CD14-positive monocyte (primary cell): ENCODE results near the gene HVCN1. TPM values are rescaled to one million over a fixed set of nuclear protein-coding genes. Genes with fewer than 3 reads are reported as not detected.
A peak's percentile ranks its signal among the peaks of the same experiment; 100 is the strongest.

Source experiments
- DNase-seq, 3 donors: peaks; one replicate each; pipeline ENCODE4 v3.0.0-alpha.2; 2011 to 2022
- H2AFZ ChIP-seq: 2 replicates; pipeline ENCODE4 v1.6.0; 2012; ENCODE audit warnings: mild to moderate bottlenecking, low read depth, low read length, inconsistent platforms; ENCODE audit not compliant: insufficient read depth, poor library complexity, severe bottlenecking
- H3K27ac ChIP-seq, 2 donors: 1 replicate in 1 of 2; 2 replicates in 1 of 2; pipeline ENCODE4 v1.5.1; 2012 to 2013; ENCODE audit warnings: low read length in 2 of 2, control low read depth in 1 of 2, inconsistent platforms in 1 of 2, low read depth in 1 of 2, mild to moderate bottlenecking in 1 of 2
- H3K27me3 ChIP-seq, 2 donors: one replicate each; pipeline versions ENCODE4 v1.6.0 to v1.6.1; 2011 to 2013; ENCODE audit warnings: low read length in 2 of 2; ENCODE audit not compliant: control insufficient read depth in 2 of 2, insufficient read depth in 2 of 2
- H3K36me3 ChIP-seq, 2 donors: replicated peaks in 1 of 2; 1 replicate in 1 of 2; 2 replicates in 1 of 2; pipeline versions ENCODE4 v1.5.1 to v1.6.1; 2012 to 2013; ENCODE audit warnings: low read length in 2 of 2, control low read depth in 1 of 2, inconsistent platforms in 1 of 2, mild to moderate bottlenecking in 1 of 2; ENCODE audit not compliant: insufficient read depth in 2 of 2, control insufficient read depth in 1 of 2
- H3K4me1 ChIP-seq, 2 donors: 1 replicate in 1 of 2; 2 replicates in 1 of 2; pipeline versions ENCODE4 v1.5.1 to v1.6.1; 2012 to 2013; ENCODE audit warnings: low read length in 2 of 2, control low read depth in 1 of 2, inconsistent platforms in 1 of 2, mild to moderate bottlenecking in 1 of 2, moderate library complexity in 1 of 2; ENCODE audit not compliant: insufficient read depth in 2 of 2, control insufficient read depth in 1 of 2
- H3K4me2 ChIP-seq: replicated peaks from 2 replicates; pipeline ENCODE3; 2012; ENCODE audit warnings: low read length, moderate library complexity, mild to moderate bottlenecking; ENCODE audit not compliant: poor library complexity, severe bottlenecking; ENCODE audit errors: extremely low read depth
- H3K4me3 ChIP-seq, 3 experiments: fragments of 200-600 bp in 1 of 3; sonication (generic) in 1 of 3; replicated peaks in 1 of 3; 1 replicate in 2 of 3; 2 replicates in 1 of 3; pipeline ENCODE4 v1.5.1; 2011 to 2013; ENCODE audit warnings: low read length in 3 of 3, mild to moderate bottlenecking in 3 of 3, control low read depth in 2 of 3, low read depth in 2 of 3, inconsistent platforms in 1 of 3, moderate library complexity in 1 of 3
- H3K79me2 ChIP-seq: 2 replicates; pipeline ENCODE4 v1.6.0; 2012; ENCODE audit warnings: mild to moderate bottlenecking, control low read depth, inconsistent platforms, low read length, moderate library complexity; ENCODE audit not compliant: insufficient read depth
- H3K9ac ChIP-seq: 2 replicates; pipeline ENCODE4 v1.6.0; 2017; ENCODE audit warnings: low read length, mild to moderate bottlenecking; ENCODE audit not compliant: insufficient read depth, poor library complexity, severe bottlenecking
- H3K9me3 ChIP-seq, 2 donors: replicated peaks in 1 of 2; 1 replicate in 1 of 2; 2 replicates in 1 of 2; pipeline versions ENCODE4 v1.5.1 to v1.6.1; 2012 to 2013; ENCODE audit warnings: low read length in 2 of 2, control low read depth in 1 of 2; ENCODE audit not compliant: control insufficient read depth in 1 of 2, insufficient read depth in 1 of 2
- H4K20me1 ChIP-seq: 2 replicates; pipeline ENCODE4 v1.6.0; 2012; ENCODE audit warnings: mild to moderate bottlenecking, low read length, control low read depth, moderate library complexity; ENCODE audit not compliant: insufficient read depth
- H3K27ac Mint-ChIP-seq, 7 donors: one replicate each; pipeline ENCODE4 v1.8.0; 2020; ENCODE audit warnings: mild to moderate bottlenecking in 7 of 7, mixed read lengths in 7 of 7, moderate library complexity in 6 of 7, inconsistent platforms in 2 of 7
- H3K27me3 Mint-ChIP-seq, 3 donors: one replicate each; pipeline ENCODE4 v1.8.0; 2021 to 2022; ENCODE audit warnings: low read depth in 3 of 3, mild to moderate bottlenecking in 3 of 3, mixed read lengths in 3 of 3, moderate library complexity in 3 of 3, inconsistent platforms in 1 of 3
- H3K36me3 Mint-ChIP-seq, 2 donors: one replicate each; pipeline ENCODE4 v1.8.0; 2020; ENCODE audit warnings: mixed read lengths in 2 of 2, inconsistent platforms in 1 of 2, mild to moderate bottlenecking in 1 of 2
- H3K4me1 Mint-ChIP-seq: one replicate; pipeline ENCODE4 v1.8.0; 2020; ENCODE audit warnings: mild to moderate bottlenecking, mixed read lengths
- H3K4me3 Mint-ChIP-seq, 2 donors: one replicate each; pipeline ENCODE4 v1.8.0; 2020; ENCODE audit warnings: mild to moderate bottlenecking in 2 of 2, mixed read lengths in 2 of 2, moderate library complexity in 1 of 2
- H3K9me3 Mint-ChIP-seq, 7 donors: one replicate each; pipeline ENCODE4 v1.8.0; 2020 to 2022; ENCODE audit warnings: mixed read lengths in 7 of 7, mild to moderate bottlenecking in 6 of 7, moderate library complexity in 6 of 7, inconsistent platforms in 2 of 7
- CTCF ChIP-seq: fragments of 200-600 bp; IDR thresholded peaks from one replicate; pipeline ENCODE4 v1.8.0; 2022; ENCODE audit warnings: antibody characterized with exemption, mild to moderate bottlenecking
- WGBS: methylation state at CpG from one replicate; pipeline ENCODE4 v1.1.5; 2013; ENCODE audit warnings: missing lambda C conversion rate; ENCODE audit not compliant: insufficient coverage; 5-methylcytosine and 5-hydroxymethylcytosine counted together
- intact Hi-C, 2 donors: fragments of 100-400 bp; cut with micrococcal nuclease; formaldehyde crosslinking; loops; one replicate each; pipeline versions ENCODE4 v1.15.0 to v1.15.1; 2023
- polyA plus RNA-seq, 3 donors: library from polyadenylated mRNA; depleted of rRNA in 1 of 3; unstranded in 2 of 3; stranded (reverse) in 1 of 3; fragments of 300-500 nt in 2 of 3; fragments of >200 nt in 1 of 3; fragmentation: Illumina TruSeq in 2 of 3; gene quantifications; 1 replicate in 2 of 3; 2 replicates in 1 of 3; pipeline ENCODE4 v1.2.3, GENCODE V29; 2012 to 2021

The HVCN1 gene
- polyA plus RNA-seq, 3 donors: 119 to 167 (median 121) TPM

- Histone ChIP-seq H4K20me1 (no peaks in the 10 kb centered on the region), H2AFZ (peak overlapping the region; percentile 48), H3K4me1 (peaks cover 62 to 63% of the 10 kb centered on the region in 2 donors), H3K36me3 (no peaks in the 10 kb centered on the region), H3K9ac (peak overlapping the region; percentile 42), H3K4me2 (peak overlapping the region; percentile 71), H3K4me3 (peak overlapping the region; percentile 10 to 72 (median 23)), H3K79me2 (peaks cover 17% of the 10 kb centered on the region), H3K27ac (peak overlapping the region; percentile 62 to 90), H3K9me3 (no peaks in the 10 kb centered on the region), H3K27me3 (no peaks in the 10 kb centered on the region)
- intact Hi-C loops: loop anchor here in 1 of 2 donors (5.0 to 10.0 kb wide), 2 partner anchors 91 to 144 kb away; no protein-coding TSS in a partner anchor
- H3K4me3 Mint-ChIP-seq: peak overlapping the region; percentile 76 to 87
- H3K27ac Mint-ChIP-seq: peak overlapping the region; percentile 88 to 95 (median 93)
- DNase-seq: peak; percentile 85 to 96 (median 91)
- peaks cover 0 to 3% (median 2%) of the 10 kb centered on the region in 3 donors for H3K27me3 Mint-ChIP-seq
- peak; percentile 87 for TF ChIP-seq CTCF
- H3K36me3 Mint-ChIP-seq: peaks cover 0 to 3% of the 10 kb centered on the region in 2 donors
- peaks cover 63% of the 10 kb centered on the region for H3K4me1 Mint-ChIP-seq
- H3K9me3 Mint-ChIP-seq: peaks cover 0 to 3% (median 0%) of the 10 kb centered on the region in 7 donors
- 2% methylated on average over 13 of the region's 20 CpGs for WGBS
Observed at GRCh38 chr12:110698171-110698902, 9.4 kb upstream of the HVCN1 start.

- peaks cover 73 to 74% of the 10 kb centered on the region in 2 donors for H3K4me1 ChIP-seq
- no peaks in the 10 kb centered on the region for H4K20me1 ChIP-seq
- H3K27me3 Mint-ChIP-seq: peaks cover 0 to 3% (median 2%) of the 10 kb centered on the region in 3 donors
- H3K79me2 ChIP-seq: peaks cover 17% of the 10 kb centered on the region
- H3K36me3 Mint-ChIP-seq: peaks cover 0 to 3% of the 10 kb centered on the region in 2 donors
- H3K27ac Mint-ChIP-seq: peak overlapping the region; percentile 41 to 88 (median 79)
- H3K27me3 ChIP-seq: no peaks in the 10 kb centered on the region
- no peak overlapping the region for H3K9ac ChIP-seq
- TF ChIP-seq CTCF: no peak
- WGBS: 0% methylated on average over 1 of the region's 2 CpGs
- H2AFZ ChIP-seq: no peak overlapping the region
- H3K9me3 Mint-ChIP-seq: peaks cover 0 to 3% (median 0%) of the 10 kb centered on the region in 7 donors
- no peaks in the 10 kb centered on the region for H3K36me3 ChIP-seq
- no peak for DNase-seq
- H3K4me3 ChIP-seq: peak overlapping the region in 1 of 3 experiments; percentile 72
- H3K4me1 Mint-ChIP-seq: peaks cover 72% of the 10 kb centered on the region
- H3K27ac ChIP-seq: peak overlapping the region; percentile 1 to 90
- no peaks in the 10 kb centered on the region for H3K9me3 ChIP-seq
- peak overlapping the region; percentile 4 to 71 for H3K4me3 Mint-ChIP-seq
- intact Hi-C loops: loop anchor here in 1 of 2 donors (2.0 to 10.0 kb wide), 3 partner anchors 90 to 246 kb away; partner anchors contain the start of gene ARPC3
- H3K4me2 ChIP-seq: peak overlapping the region; percentile 42
Observed at GRCh38 chr12:110697236-110697635, 8.3 kb upstream of the HVCN1 start.
